ENCODE measurements around the gene SCAF11. TPM values are rescaled to one million over a fixed set of nuclear protein-coding genes. Genes with fewer than 3 reads are reported as not detected.

SCAF11 gene
- total RNA-seq, 1 experiment from 2014 or later, result 75.7 TPM

DNA sequence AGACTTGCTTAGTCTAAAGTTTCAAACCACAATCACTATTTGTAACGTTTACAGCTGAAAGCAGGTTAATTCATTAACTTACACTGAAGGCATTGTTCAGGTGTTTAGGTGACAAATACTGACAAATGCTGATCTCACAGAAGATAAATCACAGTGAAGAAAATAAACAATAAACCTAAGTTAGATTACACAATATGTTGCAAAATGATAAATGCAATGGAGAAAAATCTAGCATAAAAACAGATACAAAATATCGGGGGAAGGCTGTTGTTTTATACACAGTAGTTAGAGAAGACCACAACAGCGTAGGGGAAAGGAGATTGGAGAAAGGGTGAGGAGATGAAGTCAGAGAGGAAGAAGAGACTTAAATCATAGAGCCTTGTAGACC, 3.0 kb downstream of the SCAF11 start:
- ChIA-PET CTCF (no interaction called here), POLR2A (ENCODE audit: unreplicated experiment) (no interaction called here)
- peaks cover 48% of the 10 kb centered on the region for H4K20me1 ChIP-seq (ENCODE audit: low read length)
- H3F3A ChIP-seq (ENCODE audit: low read length, unreplicated experiment), result no peaks in the 10 kb centered on the region
- no peaks in the 10 kb centered on the region for H3K9me3 ChIP-seq (ENCODE audit: low read length)
- H3K4me2 ChIP-seq (ENCODE audit: low read length), result peak overlapping the region; percentile 92
- H3K36me3 ChIP-seq (ENCODE audit: low read depth, low read length), result peaks cover 23% of the 10 kb centered on the region
- H3K27ac ChIP-seq (ENCODE audit: low read length), result no peak overlapping the region
- DNase-seq, result no peak
- no peak for TF ChIP-seq EZH2 (IDR thresholded peaks at IDR 0.05; ENCODE audit: low read length, unreplicated experiment)
- TF ChIP-seq, protein P1, sequence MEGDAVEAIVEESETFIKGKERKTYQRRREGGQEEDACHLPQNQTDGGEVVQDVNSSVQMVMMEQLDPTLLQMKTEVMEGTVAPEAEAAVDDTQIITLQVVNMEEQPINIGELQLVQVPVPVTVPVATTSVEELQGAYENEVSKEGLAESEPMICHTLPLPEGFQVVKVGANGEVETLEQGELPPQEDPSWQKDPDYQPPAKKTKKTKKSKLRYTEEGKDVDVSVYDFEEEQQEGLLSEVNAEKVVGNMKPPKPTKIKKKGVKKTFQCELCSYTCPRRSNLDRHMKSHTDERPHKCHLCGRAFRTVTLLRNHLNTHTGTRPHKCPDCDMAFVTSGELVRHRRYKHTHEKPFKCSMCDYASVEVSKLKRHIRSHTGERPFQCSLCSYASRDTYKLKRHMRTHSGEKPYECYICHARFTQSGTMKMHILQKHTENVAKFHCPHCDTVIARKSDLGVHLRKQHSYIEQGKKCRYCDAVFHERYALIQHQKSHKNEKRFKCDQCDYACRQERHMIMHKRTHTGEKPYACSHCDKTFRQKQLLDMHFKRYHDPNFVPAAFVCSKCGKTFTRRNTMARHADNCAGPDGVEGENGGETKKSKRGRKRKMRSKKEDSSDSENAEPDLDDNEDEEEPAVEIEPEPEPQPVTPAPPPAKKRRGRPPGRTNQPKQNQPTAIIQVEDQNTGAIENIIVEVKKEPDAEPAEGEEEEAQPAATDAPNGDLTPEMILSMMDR (conservative IDR thresholded peaks at IDR 0.05; ENCODE audit: low read depth, low read length), result no peak
- no peak for TF ChIP-seq EZH2phosphoT487 (IDR thresholded peaks at IDR 0.05; ENCODE audit: borderline replicate concordance, low read length)
- H3K4me1 ChIP-seq (ENCODE audit: insufficient read depth, low read length), result peaks cover 15% of the 10 kb centered on the region
- ATAC-seq, result no peak
- intact Hi-C loops (cut with micrococcal nuclease), result no loop called here
- H3K79me2 ChIP-seq (ENCODE audit: low read length), result peaks cover 80% of the 10 kb centered on the region
- H3K4me3 ChIP-seq (ENCODE audit: low read length), result peak overlapping the region; percentile 83
- H3K9me2 ChIP-seq (replicated peaks; ENCODE audit: low read length), result no peaks in the 10 kb centered on the region
- no peak overlapping the region for H2AFZ ChIP-seq (ENCODE audit: low read length)
- no peaks in the 10 kb centered on the region for H3K27me3 ChIP-seq (ENCODE audit: low read length)
- BruUV-seq (replicated peaks), result no TSS peak
- H3K9ac ChIP-seq (ENCODE audit: low read length), result no peak overlapping the region

DNA sequence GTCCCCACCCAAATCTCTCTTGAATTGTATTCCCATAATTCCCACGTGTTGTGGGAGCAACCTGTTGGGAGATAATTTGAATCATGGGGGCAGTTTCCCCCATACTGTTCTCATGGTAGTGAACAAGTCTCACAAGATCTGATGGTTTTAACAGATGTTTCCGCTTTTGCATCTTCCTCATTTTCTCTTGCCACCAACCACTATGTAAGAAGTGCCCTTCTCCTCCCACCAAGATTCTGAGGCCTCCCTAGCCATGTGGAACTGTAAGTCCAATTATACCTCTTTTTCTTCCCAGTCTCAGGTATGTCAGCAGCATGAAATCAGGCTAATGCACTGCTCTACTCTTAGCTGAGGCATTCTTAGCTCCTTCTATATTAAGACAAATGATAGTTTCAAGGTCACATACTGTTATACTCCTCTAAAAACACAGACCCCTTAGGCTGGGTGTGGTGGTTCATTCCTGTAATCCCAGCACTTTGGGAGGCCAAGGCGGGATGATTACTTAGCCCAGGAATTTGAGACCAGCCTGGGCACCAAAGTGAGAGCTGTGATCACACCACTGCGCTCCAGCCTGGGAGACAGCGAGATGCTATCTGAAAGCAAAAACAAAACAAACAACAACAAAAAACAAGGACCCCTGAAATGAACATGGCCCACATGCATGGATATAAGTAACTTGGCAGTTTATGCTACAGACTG, 3.6 kb downstream of the SCAF11 start:
- POLR2A ChIA-PET (ENCODE audit: unreplicated experiment), result no interaction called here
- Histone ChIP-seq H4K20me1 (ENCODE audit: low read length) (peaks cover 53% of the 10 kb centered on the region), H2AFZ (ENCODE audit: low read length) (no peak overlapping the region), H3K9ac (ENCODE audit: low read length) (no peak overlapping the region), H3K36me3 (ENCODE audit: low read depth, low read length) (peaks cover 23% of the 10 kb centered on the region), H3K27ac (ENCODE audit: low read length) (no peak overlapping the region), H3K4me1 (ENCODE audit: insufficient read depth, low read length) (peaks cover 15% of the 10 kb centered on the region), H3K79me2 (ENCODE audit: low read length) (peaks cover 86% of the 10 kb centered on the region), H3K4me3 (ENCODE audit: low read length) (no peak overlapping the region), H3F3A (ENCODE audit: low read length, unreplicated experiment) (no peaks in the 10 kb centered on the region), H3K9me3 (ENCODE audit: low read length) (no peaks in the 10 kb centered on the region), H3K27me3 (ENCODE audit: low read length) (no peaks in the 10 kb centered on the region), H3K9me2 (replicated peaks; ENCODE audit: low read length) (no peaks in the 10 kb centered on the region), H3K4me2 (ENCODE audit: low read length) (peak overlapping the region; percentile 92)
- TF ChIP-seq, protein P1 (conservative IDR thresholded peaks at IDR 0.05; ENCODE audit: low read depth, low read length), result no peak
- TF ChIP-seq EZH2phosphoT487 (IDR thresholded peaks at IDR 0.05; ENCODE audit: borderline replicate concordance, low read length), result no peak
- TF ChIP-seq EZH2 (IDR thresholded peaks at IDR 0.05; ENCODE audit: low read length, unreplicated experiment), result no peak
- ATAC-seq (no peak), DNase-seq (no peak)
- BruUV-seq (replicated peaks), result no TSS peak
- intact Hi-C loops (cut with micrococcal nuclease), result no loop called here
- CTCF ChIA-PET, result interaction anchor here (0.6 kb wide), 1 partner anchor 215 kb away, joined by 3 read pairs; no protein-coding TSS in a partner anchor
